NCI-H1436 treated with DMSO at 0.1 percent for 48 hours (cell line): ENCODE measurements around the gene EFS.
"Not testable (repeated sequence)": the region's sequence is repeated elsewhere in the genome, so short reads cannot be mapped to it uniquely, and the experiment has no call there.

ENCODE experiments used
- DNase-seq: peaks from one replicate; lab custom pipeline; 2025; lab: John Stamatoyannopoulos, UW

Gene EFS, protein sequence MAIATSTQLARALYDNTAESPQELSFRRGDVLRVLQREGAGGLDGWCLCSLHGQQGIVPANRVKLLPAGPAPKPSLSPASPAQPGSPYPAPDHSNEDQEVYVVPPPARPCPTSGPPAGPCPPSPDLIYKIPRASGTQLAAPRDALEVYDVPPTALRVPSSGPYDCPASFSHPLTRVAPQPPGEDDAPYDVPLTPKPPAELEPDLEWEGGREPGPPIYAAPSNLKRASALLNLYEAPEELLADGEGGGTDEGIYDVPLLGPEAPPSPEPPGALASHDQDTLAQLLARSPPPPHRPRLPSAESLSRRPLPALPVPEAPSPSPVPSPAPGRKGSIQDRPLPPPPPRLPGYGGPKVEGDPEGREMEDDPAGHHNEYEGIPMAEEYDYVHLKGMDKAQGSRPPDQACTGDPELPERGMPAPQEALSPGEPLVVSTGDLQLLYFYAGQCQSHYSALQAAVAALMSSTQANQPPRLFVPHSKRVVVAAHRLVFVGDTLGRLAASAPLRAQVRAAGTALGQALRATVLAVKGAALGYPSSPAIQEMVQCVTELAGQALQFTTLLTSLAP

DNA sequence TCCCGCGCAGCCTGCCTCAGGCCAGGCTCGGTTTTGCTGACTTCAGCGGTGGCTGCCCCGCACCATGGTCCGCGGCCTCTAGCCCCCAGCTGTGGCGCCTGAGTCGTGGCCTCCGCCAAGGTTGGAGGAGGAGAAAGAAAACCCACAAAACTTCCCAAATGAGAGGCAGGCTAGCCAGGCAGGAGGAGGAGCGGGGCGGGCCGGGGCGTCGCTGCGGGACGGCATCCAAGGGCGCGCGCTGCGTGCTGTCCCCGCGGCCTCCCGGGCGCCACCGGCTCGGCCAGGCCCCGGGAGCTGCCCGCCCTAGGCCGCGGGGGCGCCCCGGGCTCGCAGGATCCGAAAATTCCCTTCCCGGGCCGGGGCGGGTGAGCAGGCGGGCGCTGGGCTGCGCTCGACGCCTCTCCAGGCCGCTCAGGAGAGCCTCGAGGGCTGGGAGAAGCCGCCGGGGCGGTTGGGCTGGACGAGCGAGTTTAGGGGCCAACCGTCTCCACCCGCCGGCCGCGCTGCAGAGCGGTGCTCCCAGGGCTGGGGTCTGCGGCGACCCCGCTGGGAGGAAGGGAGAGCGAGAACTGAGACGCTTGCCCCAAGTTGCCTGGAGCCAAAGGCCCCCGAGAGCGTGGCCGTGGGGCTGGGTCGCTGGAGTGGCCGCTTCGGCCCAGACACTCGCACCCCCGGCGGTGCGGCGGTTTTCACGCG is at the start of gene EFS:
EFS (minus strand) TSS at position 137 of the 696 bp plus-strand sequence. CDS start 147 bp downstream, outside the sequence.
- DNase-seq, result no peak

DNA sequence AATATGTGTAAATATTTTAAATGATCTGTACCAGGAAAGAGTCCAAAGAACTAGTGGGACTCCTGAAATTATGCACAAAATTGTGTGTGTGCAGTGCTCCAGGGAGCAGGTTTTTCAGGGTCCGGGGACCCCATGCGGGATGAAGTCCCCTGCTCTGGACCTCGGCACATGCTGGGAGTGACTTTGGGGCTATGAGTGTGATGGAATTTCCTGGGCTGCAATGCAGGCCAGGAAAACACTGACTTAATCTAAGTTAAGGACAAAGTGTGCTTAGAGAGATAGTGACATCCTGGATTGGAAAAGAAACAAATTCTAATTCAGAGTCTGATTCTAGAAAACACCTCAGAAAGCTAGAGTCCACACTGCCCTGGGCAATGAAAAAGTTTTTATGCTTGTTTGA is 49.3 kb upstream of the EFS start:
- no peak for DNase-seq

DNA sequence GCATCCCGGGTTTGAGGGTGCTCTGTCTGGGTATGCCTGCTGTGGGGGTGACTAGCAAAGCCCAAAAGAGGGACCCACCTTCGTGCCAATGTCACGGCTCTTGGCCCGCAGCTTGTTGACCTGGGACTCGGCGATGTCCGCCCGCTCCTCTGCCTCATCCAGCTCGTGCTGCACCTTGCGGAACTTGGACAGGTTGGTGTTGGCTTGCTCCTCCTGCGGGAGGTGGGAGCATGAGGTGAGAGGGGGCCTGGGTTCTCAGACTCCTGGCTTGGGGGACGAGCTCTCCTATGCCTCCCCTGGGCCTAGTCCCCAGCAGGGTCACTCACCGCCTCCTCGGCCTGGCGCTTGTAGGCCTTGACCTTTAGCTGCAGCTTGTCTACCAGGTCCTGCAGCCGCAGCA is 48.7 kb upstream of the EFS start:
- DNase-seq, result no peak

DNA sequence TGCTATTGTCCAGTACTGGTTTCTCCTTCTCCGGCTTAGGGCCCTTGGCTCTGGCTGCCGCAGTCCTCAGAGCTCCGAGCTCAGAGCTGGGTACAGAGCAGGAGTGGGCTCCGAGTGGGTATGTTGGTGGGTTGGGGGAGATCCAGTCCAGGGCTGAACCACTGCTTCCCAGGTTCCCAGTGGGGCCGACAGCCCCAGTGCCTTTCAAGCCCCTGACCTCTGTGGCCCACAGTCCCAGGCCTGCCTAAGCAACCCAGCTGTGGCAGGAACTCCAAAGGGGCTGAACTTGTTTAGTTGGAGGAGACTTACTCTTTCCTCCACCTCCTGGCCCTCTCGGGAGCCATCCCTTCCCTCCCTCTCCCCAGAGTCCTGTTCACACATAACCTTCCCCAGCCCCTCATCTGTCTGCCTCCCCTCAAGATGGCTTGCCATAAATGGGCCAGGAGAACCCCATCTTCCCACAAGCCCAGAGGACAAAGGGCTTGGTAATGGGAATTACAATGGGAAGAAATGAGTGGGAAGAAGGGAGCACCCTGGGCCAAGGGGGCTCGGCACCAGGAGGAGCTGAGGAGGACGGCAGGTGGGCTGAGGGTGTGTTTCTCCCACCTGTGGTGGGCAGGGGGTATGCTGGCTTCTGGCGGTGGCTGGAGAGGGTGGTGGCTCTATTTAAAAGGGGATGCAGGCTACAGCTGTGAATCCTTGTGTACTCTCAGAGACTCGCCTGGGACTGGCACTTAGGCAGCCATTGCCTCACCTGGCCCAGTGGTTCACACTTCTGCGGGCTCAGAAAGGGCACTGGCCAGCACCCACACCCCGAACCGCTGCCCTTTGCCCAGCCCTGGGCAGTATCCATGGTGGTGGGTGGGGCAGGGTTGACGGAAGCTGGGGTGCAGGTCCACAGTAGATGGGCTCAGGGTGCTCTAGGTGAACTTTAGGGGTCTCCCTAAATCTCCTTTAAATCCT is 46.9 kb upstream of the EFS start:
- no peak for DNase-seq

DNA sequence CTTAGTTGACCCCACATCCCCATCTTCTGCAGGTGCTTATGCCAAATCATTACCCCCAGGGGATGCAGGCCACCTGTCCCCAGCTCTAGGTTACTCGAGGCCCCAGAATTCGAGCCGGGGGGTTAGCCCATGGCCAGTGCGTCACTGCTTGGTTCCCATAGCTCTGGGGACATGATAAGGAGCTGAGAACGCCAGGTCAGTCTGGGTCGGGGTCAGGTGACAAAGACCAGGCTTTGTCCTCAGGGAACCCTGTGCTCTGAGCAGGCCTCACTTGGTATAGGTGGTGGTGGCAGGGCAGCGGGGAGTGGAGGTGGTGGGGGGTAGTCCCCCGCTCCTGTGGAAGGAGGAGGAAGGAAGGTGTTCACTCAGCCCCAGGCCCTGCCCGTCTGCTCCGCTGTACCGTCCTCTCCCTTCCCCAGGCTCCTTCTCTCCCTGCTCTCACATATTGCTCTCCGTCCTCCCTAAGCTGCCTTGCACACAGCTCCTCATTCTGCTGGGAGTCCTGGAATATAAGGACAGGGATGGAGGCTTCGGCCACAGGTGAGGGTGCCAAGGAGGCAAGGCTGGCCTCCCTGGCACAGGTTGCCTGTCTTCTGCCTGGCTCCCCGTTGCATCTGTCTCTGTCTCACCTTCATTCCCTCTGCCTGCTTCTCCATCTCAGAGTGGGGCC is 45.1 kb upstream of the EFS start:
- no peak for DNase-seq

DNA sequence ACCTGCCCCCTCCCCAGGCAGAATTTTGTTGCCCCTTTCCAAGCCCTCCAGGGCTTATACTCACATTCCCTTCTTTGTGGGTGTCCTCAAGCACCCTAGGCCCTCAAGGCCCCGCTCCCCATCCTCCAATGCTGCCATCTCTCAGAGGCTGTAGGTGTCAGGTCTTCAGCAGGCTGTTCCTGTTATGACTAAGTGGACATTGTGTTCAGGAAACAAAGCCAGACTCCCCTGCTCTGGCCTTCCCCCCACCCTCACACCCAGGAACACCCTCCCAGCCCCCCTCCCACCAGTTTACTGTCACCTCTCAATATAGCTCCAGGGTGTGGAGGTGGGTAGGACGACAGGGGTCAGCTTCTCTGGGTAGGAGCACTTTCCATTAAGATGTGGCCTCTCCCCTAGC is 44.5 kb upstream of the EFS start:
- DNase-seq, result no peak

DNA sequence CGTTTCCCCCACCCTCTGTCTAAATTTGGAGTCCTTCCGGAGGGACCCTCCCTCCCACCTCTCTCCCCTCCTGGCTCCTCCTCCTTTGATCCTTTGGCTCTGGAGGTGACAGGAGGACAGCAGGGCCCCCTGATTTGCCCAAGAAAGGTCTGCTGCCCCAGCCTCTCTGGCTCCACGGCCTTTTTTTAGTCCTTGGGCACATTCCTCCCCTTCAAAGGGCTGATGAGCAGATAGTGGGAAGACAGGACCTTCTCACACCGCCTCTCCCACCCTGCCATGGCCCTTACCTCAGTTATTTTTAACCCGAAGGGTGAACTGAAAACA is 43.3 kb upstream of the EFS start:
- DNase-seq, result no peak

DNA sequence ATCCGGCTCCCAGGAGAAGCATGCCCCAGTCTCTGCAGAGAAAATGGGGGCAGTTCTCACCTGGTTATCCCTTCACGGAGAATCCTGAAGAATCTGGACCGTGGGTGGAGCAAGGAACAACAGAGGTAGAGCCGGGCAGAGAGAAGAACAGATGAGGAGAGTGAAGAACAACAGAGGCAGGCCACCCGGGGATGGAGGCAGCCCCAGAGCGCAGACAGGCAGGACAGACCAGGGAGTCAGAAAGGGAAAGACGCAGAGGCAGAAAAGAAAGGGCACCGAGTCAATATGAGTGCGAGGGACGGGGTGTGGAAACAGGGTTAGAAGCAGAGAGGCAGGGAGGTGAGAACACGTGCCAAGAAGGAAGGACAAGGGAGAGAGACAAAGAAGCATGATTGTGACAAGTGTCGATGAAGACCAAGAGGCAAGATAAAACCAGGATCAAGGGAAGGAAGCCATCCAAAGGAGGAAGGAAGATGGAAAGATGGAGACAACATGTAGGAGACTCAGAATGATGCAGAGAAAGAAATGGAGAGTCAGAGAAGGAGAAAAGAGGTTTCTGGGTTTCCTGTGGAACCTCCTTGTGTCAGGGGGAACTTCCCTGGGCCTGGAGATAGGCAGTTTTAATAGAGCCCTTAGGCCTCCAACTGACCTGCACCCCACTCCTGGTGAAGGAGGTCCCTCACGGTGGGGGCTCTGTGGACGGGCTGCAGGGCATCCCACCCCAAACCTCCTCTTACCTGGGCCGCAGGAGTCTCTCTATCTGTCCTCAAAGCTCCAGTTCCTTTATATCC is 42.7 kb upstream of the EFS start, which contains the start of gene MYH6:
MYH6 (minus strand) TSS at position 758 of the 791 bp plus-strand sequence. CDS start 1,050 bp downstream, outside the sequence.
- DNase-seq, result no peak

DNA sequence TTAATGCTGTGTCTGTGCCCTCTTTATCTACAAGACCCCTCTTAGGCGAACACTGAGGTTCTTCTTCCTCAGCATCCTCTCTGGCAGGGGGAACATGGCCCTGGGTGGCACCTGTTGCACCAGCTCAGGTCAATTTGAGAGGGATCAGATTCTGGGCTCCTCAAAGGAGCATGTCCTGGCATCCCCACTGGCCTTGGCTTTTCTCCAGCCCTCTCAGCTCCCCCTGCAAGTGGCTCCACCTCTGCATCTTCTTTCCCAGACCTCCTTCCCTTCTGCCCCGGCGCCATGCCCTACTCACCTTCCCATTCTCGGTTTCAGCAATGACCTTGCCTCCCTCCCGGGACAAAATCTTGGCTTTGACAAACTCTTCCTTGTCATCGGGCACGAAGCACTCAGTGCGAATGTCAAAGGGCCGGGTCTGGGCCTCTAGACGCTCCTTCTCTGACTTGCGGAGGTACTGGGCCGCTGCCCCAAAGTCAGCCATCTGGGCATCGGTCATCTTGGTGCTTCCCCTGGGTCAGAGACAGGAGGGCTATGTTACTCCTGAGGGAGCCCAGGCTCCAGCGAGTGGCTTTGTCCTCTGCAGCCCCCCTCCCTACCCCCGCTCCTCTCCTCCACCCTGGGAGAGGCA is 41.9 kb upstream of the EFS start:
- no peak for DNase-seq

DNA sequence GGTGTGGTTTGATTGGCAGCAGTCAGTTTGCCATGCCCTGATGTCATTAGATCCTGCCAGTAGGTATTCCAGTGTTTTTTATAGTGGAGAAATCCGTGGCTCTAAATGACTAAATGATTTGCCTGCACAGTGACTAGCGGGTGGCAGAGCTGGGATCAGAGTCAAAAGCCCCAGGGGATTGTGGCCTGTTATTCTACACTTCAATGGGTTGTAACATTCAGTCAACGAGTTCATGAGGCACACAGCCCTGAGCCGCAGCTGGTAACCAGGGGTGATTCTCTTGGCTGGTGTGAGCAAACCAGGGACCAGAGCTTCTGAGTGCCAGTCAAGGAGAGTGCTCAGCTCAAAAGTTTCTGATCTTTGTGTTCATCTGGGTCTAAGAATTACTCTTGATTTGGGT is 41.3 kb upstream of the EFS start:
- DNase-seq, result no peak

DNA sequence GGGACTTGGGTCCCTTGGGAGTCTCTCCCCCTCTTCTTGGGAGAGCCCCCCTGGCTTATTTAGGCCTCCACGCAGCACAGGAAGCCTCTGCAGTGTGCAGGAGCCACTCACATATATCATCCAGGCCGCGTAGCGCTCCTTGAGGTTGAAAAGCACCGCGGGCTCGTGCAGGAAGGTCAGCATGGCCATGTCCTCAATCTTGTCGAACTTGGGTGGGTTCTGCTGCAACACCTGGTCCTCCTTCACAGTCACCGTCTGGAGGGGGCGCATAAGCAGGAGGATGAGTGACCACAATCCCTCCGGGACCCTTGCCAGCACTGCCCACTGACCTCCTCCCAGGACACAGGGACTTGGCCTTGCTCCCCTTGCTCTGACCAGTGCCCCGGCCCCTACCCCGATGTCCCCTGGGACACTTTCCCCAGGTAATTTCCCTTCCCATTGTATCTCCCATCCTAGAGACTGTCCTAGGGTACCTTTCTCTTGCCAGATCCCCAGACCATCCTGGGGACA is 40.6 kb upstream of the EFS start:
- no peak for DNase-seq

DNA sequence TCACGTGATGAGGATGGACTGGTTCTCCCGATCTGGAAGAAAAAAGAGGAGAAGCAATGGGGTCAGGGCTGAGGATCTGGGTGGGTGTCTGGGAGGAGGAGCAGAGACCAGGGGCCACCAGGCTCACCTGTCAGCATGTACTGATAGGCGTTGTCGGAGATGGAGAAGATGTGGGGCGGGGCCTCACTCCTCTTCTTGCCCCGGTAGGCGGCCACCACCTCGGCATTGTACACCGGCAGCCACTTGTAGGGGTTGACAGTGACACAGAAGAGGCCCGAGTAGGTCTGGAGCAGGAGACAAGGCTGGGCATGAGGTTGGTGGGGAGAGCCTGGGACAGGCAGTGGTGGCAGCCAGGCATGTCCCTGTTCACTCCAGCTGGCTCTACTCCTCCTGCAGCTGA is 40.1 kb upstream of the EFS start:
- DNase-seq, result no peak

DNA sequence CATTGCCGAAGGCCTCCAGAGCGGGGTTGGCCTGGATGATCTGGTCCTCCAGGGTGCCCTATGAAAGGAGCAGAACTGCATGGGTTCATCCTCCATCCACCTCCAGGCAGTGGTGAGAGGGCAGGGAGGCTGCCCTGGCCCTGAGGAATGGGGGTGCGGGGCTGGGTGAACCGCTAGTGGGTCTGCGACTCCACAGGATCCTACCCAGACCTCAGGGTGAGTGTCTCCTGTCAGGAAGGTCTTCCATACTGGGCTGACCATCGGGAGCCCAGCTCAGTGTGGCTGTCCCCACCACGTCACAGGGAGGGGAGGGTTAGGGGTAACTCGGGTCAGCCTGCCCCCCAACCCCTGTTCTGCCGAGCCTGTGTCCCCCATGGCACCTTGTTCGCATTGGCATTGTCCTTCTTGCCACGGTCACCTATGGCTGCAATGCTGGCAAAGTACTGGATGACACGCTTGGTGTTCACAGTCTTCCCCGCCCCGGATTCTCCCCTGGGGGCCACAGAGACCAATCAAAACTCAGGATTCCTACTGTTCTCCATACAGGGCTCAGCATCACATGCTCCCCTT is 39.4 kb upstream of the EFS start:
- no peak for DNase-seq

DNA sequence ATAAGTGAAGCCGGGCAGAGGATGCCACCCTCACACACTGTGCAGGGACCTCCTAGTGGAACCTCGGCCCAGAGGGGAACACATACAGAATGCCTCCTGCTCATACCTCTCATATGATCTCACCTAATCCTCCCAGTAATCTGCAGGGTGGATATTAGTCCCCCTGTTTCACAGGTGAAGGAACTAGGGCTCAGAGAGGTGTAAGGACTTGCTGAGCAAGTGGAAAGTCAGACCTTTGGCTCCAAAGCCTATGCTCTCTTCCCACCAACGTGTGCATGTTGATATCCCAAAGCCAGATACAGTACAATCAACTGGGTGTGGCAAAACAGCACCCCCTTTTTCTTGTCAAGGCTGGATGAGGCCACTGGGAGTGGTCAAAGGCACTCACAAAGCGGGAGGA is 38.9 kb upstream of the EFS start:
- DNase-seq, result no peak

DNA sequence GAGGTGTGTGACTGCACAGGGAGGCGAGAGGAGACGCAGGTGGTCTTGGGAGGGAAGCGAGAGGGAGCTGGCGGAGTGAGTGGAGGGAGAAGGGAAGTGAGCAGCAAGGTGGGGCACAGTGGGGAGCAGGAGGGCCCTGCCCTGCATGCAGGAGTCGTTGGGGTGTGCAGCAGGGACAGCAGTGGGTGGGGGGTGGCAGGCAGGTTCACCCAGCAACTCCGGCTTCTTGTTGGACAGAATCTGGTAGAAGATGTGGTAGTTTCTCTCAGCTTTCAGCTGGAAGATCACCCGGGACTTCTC is 38.1 kb upstream of the EFS start:
- no peak for DNase-seq

DNA sequence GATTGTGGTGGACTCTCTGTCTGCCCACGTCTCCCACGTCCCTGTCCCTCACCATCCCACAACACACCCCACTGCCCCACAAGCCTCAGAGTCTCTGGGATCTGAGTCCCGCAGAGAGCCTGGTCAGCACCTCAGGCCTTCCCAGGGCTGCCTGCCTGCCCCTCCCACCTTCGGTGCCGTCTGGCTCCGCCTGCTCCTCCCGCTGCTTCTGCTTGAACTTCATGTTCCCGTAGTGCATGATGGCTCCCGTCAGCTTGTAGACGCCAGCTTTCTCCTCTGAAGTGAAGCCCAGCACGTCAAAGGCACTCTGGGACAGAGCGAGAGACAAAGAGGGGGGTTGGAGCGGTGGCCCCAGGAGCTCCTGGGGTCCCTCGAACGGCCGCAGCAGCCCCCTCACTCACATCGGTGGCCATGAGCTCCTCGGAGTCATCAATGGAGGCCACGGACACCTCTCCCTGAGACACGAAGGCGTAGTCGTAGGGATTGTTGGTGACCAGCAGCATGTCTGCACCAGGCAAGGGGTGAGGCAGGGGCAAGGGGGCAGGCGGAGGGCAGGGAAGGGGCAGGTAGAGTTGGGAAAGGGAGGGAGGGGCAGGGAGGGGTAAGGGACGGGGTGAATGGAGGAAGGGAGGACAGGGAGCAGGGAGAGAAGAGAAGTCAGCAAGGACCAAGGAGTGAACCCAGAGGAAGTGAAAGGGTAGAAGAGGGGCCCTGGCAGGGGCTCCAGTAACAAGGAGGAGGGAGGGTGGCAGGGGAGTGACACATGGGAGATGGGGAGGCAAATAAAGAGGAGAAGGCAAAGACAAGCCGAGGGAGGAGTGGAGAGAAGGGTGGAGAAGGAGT is 37.5 kb upstream of the EFS start:
- DNase-seq, result no peak

DNA sequence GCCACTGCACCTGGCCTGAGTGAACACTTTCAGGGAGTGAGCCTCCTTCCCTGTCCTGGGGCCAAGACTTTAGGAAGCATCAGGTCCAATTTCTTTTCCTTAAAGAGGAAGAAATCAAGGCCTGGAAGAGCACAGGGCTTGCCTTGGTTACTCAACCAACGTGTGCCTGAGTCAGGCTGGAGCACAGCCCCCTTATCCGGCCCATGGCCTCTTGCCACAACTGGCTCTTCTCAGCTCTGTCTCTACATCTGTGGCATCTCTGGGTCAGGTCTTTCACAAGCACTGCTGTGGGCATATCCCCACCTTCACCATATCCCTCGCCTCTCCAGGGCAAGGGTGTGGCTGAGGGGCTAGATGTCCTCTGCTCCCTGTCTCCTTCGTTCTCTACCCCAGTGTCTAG is 36.3 kb upstream of the EFS start:
- no peak for DNase-seq

DNA sequence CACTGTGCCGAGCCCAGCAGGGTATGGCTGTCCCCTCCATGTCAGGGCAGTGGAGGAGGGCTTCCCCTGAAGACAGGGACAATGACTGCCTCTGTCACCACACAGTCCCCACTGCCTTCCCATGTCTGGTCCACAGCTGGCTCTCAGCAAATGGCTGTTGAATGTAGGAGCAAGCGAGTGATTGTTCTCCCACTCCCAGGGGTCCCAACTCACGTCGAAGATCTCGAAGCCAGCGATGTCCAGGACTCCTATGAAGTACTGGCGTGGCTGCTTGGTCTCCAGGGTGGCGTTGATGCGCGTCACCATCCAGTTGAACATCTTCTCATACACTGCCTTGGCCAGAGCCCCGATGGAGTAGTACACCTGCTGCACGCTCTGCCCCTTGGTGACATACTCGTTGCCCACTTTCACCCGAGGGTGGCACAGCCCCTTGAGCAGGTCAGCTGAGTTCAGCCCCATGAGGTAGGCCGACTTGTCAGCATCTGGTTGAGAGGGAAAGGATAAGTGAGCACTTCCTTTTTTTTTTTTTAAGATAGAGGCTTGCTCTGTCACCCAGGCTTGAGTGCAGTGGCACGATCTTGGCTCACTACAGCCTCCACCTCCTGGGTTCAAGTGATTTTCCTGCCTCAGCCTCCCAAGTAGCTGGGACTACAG is 35.7 kb upstream of the EFS start:
- not testable (repeated sequence) for DNase-seq
